Choroid plexus epithelial cell (primary cell): ENCODE measurements around the gene CRTC1.

Experiments
- DNase-seq: peaks from one replicate; pipeline ENCODE4 v3.0.0-alpha.2; 2010; ENCODE audit warnings: low read depth
- H3K4me3 ChIP-seq: 2 replicates; pipeline ENCODE4 v1.5.1; 2011; ENCODE audit warnings: low read depth, mild to moderate bottlenecking, control low read depth, low read length, moderate library complexity
- CTCF ChIP-seq: conservative IDR thresholded peaks from 2 replicates; pipeline ENCODE4 v1.5.1; 2011; ENCODE audit warnings: low read depth, mild to moderate bottlenecking, control low read depth, inconsistent platforms, low read length, moderate library complexity

The CRTC1 gene

GRCh38 chr19:18659281-18660050 lies 24.0 kb upstream of the CRTC1 start:
- no peak overlapping the region for H3K4me3 ChIP-seq
- DNase-seq: no peak
- no peak for TF ChIP-seq CTCF

- no peak overlapping the region for H3K4me3 ChIP-seq
- DNase-seq: peak; percentile 25
- TF ChIP-seq CTCF: no peak
Observed at GRCh38 chr19:18660051-18660910, 23.2 kb upstream of the CRTC1 start.

GRCh38 chr19:18660939-18661670 lies 22.4 kb upstream of the CRTC1 start:
- H3K4me3 ChIP-seq: no peak overlapping the region
- DNase-seq: no peak
- no peak for TF ChIP-seq CTCF

- no peak for DNase-seq
- TF ChIP-seq CTCF: no peak
- no peak overlapping the region for H3K4me3 ChIP-seq
Observed at GRCh38 chr19:18662972-18663732, 20.3 kb upstream of the CRTC1 start.

- no peak overlapping the region for H3K4me3 ChIP-seq
- no peak for DNase-seq
- no peak for TF ChIP-seq CTCF
Observed at GRCh38 chr19:18663940-18664530, 19.4 kb upstream of the CRTC1 start.

- H3K4me3 ChIP-seq: no peak overlapping the region
- DNase-seq: no peak
- TF ChIP-seq CTCF: no peak
Observed at GRCh38 chr19:18665771-18666202, 17.7 kb upstream of the CRTC1 start.
